Muscle of leg (tissue), 11 donors: Measurements from ENCODE around the gene CRYBG3. TPM values are rescaled to one million over a fixed set of nuclear protein-coding genes. Genes with fewer than 3 reads are reported as not detected.

ENCODE experiments used
- DNase-seq: peaks from one replicate; pipeline ENCODE4 v3.0.0; 2013
- H3K27ac ChIP-seq: one replicate; pipeline ENCODE4 v1.5.1; 2013; ENCODE audit warnings: mild to moderate bottlenecking, low read length, control low read depth
- H3K27me3 ChIP-seq: one replicate; pipeline ENCODE4 v1.6.1; 2013; ENCODE audit warnings: low read length; ENCODE audit not compliant: control insufficient read depth, insufficient read depth
- H3K36me3 ChIP-seq: one replicate; pipeline ENCODE4 v1.6.1; 2013; ENCODE audit warnings: low read length; ENCODE audit not compliant: control insufficient read depth, insufficient read depth
- H3K4me1 ChIP-seq: one replicate; pipeline ENCODE4 v1.6.1; 2013; ENCODE audit warnings: low read length; ENCODE audit not compliant: control insufficient read depth, insufficient read depth
- H3K4me3 ChIP-seq: one replicate; pipeline ENCODE4 v1.5.1; 2013; ENCODE audit warnings: low read length, control low read depth
- H3K9me3 ChIP-seq: replicated peaks from 2 replicates; pipeline ENCODE4 v1.6.1; 2013; ENCODE audit warnings: low read depth, low read length; ENCODE audit not compliant: control insufficient read depth
- WGBS: methylation state at CpG from one replicate; pipeline ENCODE4 v1.1.5; 2013; ENCODE audit warnings: missing lambda C conversion rate; ENCODE audit not compliant: insufficient coverage; 5-methylcytosine and 5-hydroxymethylcytosine counted together
- polyA plus RNA-seq, 8 donors: library from polyadenylated mRNA; unstranded; fragments of 120-200 nt; gene quantifications; one replicate each; pipeline versions ENCODE4 v1.2.1 to v1.2.3, GENCODE V29; 2013; ENCODE audit warnings: inconsistent platforms in 1 of 8, low replicate concordance in 1 of 8; ENCODE audit not compliant: insufficient read length in 8 of 8, insufficient read depth in 1 of 8
- total RNA-seq: library from RNA; stranded (reverse); fragments of 120-200 nt; gene quantifications from one replicate; pipeline ENCODE4 v1.2.4, GENCODE V29; 2013

The CRYBG3 gene
- total and polyA plus RNA-seq, 9 donors, result 18.3 to 37.2 (median 22.5) TPM

GRCh38 chr3:97983933-97984491 lies 162.2 kb downstream of the CRYBG3 start:
- peak; percentile 96 for DNase-seq
- no peaks in the 10 kb centered on the region for H3K27me3 ChIP-seq
- H3K36me3 ChIP-seq, result no peaks in the 10 kb centered on the region
- no CpG with 5 or more reads among the region's 2 CpGs for WGBS
- no peaks in the 10 kb centered on the region for H3K9me3 ChIP-seq
- H3K27ac ChIP-seq, result peak overlapping the region; percentile 88
- no peak overlapping the region for H3K4me3 ChIP-seq
- peaks cover 7% of the 10 kb centered on the region for H3K4me1 ChIP-seq

- Histone ChIP-seq H3K27ac (no peak overlapping the region), H3K9me3 (no peaks in the 10 kb centered on the region), H3K36me3 (no peaks in the 10 kb centered on the region), H3K4me3 (no peak overlapping the region), H3K4me1 (no peaks in the 10 kb centered on the region), H3K27me3 (no peaks in the 10 kb centered on the region)
- DNase-seq, result peak; percentile 60
- WGBS, result no CpG with 5 or more reads among the region's 2 CpGs
Observed at GRCh38 chr3:97987306-97987705, 165.5 kb downstream of the CRYBG3 start.

- H3K4me3 ChIP-seq, result no peak overlapping the region
Observed at GRCh38 chr3:97988784-97989568, 167.2 kb downstream of the CRYBG3 start.

GRCh38 chr3:97990624-97991292 lies 168.9 kb downstream of the CRYBG3 start:
- no CpG with 5 or more reads among the region's 2 CpGs for WGBS
- no peak for DNase-seq
- Histone ChIP-seq H3K4me3 (no peak overlapping the region), H3K9me3 (no peaks in the 10 kb centered on the region), H3K4me1 (no peaks in the 10 kb centered on the region), H3K27me3 (no peaks in the 10 kb centered on the region), H3K27ac (no peak overlapping the region), H3K36me3 (no peaks in the 10 kb centered on the region)

More at GRCh38 chr3:97988784-97989568, 167.2 kb downstream of the CRYBG3 start:
- no peaks in the 10 kb centered on the region for H3K4me1 ChIP-seq
- no peaks in the 10 kb centered on the region for H3K27me3 ChIP-seq
- H3K27ac ChIP-seq, result no peak overlapping the region
- WGBS, result 100% methylated on average over 3 of the region's 3 CpGs
- no peaks in the 10 kb centered on the region for H3K9me3 ChIP-seq
- no peaks in the 10 kb centered on the region for H3K36me3 ChIP-seq
- DNase-seq, result no peak

- Histone ChIP-seq H3K27ac (no peak overlapping the region), H3K4me1 (no peaks in the 10 kb centered on the region), H3K36me3 (no peaks in the 10 kb centered on the region), H3K27me3 (no peaks in the 10 kb centered on the region), H3K4me3 (no peak overlapping the region), H3K9me3 (no peaks in the 10 kb centered on the region)
- WGBS, result no CpG with 5 or more reads among the region's 5 CpGs
- DNase-seq, result no peak
Observed at GRCh38 chr3:97991293-97991682, 169.5 kb downstream of the CRYBG3 start.

GRCh38 chr3:97992547-97993173 lies 170.8 kb downstream of the CRYBG3 start:
- 100% methylated on average over 1 of the region's 2 CpGs for whole genome bisulfite sequencing
- Histone ChIP-seq H3K36me3 (no peaks in the 10 kb centered on the region), H3K4me3 (no peak overlapping the region), H3K4me1 (no peaks in the 10 kb centered on the region), H3K27me3 (no peaks in the 10 kb centered on the region), H3K9me3 (no peaks in the 10 kb centered on the region), H3K27ac (no peak overlapping the region)
- no peak for DNase-seq

GRCh38 chr3:97993526-97993925 lies 171.7 kb downstream of the CRYBG3 start:
- H3K27me3 ChIP-seq, result no peaks in the 10 kb centered on the region
- no CpG with 5 or more reads among the region's 2 CpGs for WGBS
- DNase-seq, result no peak

GRCh38 chr3:97994328-97994945 lies 172.6 kb downstream of the CRYBG3 start:
- no peaks in the 10 kb centered on the region for H3K27me3 ChIP-seq
- H3K36me3 ChIP-seq, result no peaks in the 10 kb centered on the region
- no peak overlapping the region for H3K27ac ChIP-seq
- no peak overlapping the region for H3K4me3 ChIP-seq
- no CpG with 5 or more reads among the region's 2 CpGs for WGBS
- no peaks in the 10 kb centered on the region for H3K4me1 ChIP-seq
- no peak for DNase-seq
- H3K9me3 ChIP-seq, result no peaks in the 10 kb centered on the region

More at GRCh38 chr3:97993526-97993925, 171.7 kb downstream of the CRYBG3 start:
- Histone ChIP-seq H3K4me1 (no peaks in the 10 kb centered on the region), H3K36me3 (no peaks in the 10 kb centered on the region), H3K4me3 (no peak overlapping the region), H3K9me3 (no peaks in the 10 kb centered on the region), H3K27ac (no peak overlapping the region)
